HG02763 (cell line): ENCODE measurements around the gene UXT.
"Not testable (repeated sequence)": the region's sequence is repeated elsewhere in the genome, so short reads cannot be mapped to it uniquely, and the experiment has no call there.

ENCODE experiments used
- ATAC-seq: cut with Tn5 transposase; IDR thresholded peaks from one replicate; pipeline ENCODE4 v1.9.1; 2021; ENCODE audit warnings: mild to moderate bottlenecking, moderate library complexity; ENCODE audit not compliant: unreplicated experiment

The UXT gene

DNA sequence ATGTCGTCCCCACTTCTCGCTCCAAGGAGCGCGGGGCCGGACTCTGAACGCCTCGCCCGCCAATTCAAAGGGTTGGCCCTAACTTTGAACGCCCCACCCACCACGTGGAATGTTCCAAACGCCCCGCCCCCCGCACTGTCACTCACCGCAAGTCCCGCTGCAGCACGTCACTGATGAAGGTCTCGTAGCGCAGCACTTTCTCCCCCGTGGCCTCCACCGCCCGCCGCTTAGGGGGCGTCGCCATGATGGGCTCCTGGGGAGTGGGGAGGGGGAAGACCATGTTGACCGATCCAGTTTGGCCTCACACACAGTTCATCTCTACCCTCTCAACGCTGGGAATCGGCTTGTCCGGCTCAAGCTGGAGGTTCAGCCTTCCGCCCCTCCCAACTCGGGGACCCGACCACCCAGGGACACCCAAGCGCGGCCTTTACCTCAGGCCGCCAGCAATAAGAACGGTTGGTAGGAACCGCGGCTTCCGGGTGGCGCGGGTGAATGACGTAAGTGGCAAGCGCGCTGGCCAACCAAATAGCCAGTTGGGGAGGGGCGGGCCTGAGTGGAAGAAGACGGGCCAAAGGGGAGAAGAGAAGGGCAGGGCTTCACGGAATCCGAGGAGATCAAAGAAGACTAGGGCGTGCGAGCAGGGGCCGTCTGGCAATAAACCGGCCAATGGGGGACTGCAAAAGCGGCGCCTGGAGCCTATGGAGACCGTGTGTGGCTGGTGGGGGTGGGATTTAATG, at the start of gene UXT:
Gene UXT (minus strand): TSS at position 497 of the 737 bp plus-strand sequence. CDS start 253 bp downstream, at position 244.
- peak; percentile 75 for ATAC-seq

DNA sequence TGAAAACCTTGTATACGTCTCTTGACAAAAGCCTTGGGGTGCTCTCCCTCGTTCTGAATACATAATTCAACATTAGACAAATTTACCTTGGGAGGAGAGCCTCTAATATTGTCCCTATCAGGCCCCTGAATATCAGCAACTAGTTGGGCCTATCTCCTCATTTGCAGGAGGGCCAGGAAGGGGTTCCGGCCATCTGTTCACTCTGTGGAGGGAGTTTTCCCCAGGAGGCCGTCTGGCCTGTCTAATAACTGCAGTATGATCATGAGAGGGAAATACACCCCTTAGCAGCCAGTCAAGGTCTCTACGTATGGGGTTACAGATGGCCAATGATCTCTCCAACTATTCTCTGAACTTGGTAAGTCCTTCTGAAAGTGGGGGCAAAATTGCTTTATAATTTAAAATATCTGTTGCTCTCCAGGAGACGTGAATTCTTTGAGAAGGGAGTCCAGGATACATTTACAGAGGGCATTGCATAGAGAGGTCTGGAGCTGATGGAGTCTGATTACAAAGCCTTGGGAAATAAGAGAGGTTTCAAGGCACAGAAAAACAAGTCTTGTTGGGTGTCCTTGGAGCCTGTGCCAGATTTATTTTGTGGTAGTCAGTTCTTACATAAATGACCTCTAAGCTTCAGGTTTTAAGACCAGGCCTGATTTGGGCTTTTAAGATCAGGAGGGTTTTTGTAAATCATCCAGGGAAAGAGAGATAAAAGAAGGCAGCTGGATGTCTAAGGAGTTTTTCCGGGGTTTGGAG, 48.2 kb upstream of the UXT start:
- no peak for ATAC-seq

GRCh38 chrX:47706575-47706974, 47.6 kb upstream of the UXT start:
- ATAC-seq = no peak

DNA sequence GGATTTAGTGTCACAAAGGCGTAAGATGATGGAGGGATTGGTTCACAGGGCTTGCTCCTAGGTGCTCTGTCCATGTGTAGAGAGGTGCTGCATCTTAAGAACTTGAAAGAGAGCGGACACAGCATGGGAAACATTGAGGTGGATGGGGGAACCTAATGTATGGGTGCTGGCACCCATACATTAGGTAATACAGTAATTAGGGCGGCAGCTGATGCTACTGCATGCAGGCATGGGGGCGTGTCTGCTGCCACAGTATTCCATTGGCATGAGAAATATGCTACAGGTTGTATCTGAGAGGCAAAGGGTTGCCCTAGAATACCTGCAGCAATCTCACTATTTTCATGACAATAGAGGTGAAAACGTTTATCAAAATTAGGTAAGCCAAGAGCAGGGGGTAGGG, 45.8 kb upstream of the UXT start:
- no peak for ATAC-seq

DNA sequence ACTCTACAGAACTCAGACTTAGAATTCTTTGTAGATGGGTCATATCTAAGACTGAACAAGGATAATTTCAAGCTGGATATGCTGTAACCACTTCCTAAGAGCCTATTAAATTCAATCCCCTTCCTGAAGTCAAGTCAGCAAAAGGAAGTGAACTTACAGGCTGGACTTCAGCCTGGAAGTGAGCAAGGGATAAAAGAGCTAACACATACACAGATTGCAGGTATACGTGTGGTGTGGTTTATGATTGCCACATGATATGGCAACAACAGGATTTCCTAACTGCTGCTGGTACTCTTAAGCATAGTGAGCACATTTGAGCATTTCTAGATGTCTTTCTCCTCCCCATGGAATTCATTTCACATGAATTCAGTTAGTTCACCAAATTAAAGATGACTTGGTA, 38.2 kb upstream of the UXT start:
- ATAC-seq = no peak

DNA sequence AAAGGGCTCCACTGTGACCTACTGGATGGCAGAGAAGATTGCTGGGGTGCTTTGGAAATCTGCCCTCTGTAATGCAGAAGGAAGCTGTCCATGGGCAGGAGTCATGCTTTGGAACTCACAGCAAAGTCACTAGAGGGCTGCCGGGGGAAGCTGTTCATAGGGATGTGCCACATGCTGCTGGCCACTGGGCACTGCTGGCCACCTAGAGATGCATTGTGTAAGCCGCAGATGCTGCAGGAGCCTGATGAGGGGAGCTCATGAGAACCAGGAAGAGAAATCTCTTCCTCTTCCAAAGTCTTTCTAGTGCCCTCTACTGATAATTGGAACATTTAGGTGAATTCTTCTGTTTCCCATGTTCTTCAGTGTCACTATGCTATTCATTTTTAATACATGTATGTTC, 31.2 kb upstream of the UXT start:
- no peak for ATAC-seq

GRCh38 chrX:47687263-47687662, 28.3 kb upstream of the UXT start:
- no peak for ATAC-seq

GRCh38 chrX:47683829-47684205, 24.8 kb upstream of the UXT start:
- ATAC-seq = no peak

- ATAC-seq = no peak
Observed at GRCh38 chrX:47683184-47683828, 24.3 kb upstream of the UXT start.

DNA sequence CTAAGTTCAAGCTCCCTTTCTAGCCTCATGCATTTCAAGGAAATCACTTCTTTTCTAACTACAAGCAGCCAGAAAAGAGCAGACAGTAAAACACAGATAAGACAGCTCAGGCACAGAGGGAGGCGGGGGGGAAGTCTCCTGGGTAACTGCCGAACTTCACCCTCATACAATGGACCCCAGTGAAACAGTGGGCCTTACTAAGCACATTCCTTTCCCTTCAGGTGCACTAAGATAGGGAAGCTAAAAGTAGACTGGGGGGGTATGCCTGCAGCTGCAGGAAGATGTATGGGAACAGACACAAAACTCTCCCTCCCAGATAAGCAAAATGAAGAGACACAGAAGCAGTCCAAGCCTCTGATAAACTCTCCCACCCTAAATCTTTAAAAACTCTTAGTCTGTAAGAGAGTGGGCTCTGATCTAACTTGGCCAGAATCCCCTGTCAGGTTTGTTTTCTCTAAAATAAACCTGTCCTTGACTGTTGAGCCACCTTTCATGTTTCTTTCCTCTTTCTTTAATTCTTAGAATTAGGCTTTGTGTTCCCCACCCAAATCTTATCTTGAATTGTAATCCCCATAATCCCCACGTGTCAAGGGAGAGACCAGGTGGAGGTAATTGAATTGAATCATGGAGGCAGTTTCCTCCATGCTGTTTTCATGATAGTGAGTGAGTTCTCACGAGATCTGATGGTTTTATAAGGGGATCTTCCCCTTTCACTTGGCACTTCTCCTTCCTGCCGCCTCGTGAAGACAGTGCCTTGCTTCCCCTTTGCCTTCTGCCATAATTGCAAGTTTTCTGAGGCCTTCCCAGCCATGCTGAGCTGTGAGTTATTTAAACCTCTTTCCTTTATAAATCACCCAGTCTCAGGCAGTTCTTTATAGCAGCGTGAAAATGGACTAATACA, 17.2 kb upstream of the UXT start:
- ATAC-seq = not testable (repeated sequence)

GRCh38 chrX:47674776-47675175, 15.8 kb upstream of the UXT start:
- ATAC-seq = no peak

- not testable (repeated sequence) for ATAC-seq
Observed at GRCh38 chrX:47665797-47666196, 6.8 kb upstream of the UXT start.

DNA sequence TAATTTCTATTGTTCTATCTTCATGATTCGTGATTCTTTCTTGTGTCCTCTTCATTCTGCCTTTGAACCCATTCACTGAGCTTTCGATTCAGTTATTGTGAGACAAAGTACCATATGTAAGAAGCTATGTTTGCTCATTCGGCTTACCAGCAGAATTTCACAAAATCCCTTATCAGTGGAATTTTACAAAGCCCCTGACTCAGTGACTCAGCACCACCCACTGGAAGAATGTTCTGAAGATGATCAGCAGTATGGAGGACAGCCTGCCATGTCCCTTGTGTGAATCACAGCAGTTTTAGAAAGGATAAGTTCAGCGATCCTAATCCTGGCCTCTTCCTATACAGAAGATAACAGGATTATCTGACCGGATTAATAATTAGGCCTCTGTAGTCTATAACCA, 5.8 kb upstream of the UXT start:
- ATAC-seq = no peak

DNA sequence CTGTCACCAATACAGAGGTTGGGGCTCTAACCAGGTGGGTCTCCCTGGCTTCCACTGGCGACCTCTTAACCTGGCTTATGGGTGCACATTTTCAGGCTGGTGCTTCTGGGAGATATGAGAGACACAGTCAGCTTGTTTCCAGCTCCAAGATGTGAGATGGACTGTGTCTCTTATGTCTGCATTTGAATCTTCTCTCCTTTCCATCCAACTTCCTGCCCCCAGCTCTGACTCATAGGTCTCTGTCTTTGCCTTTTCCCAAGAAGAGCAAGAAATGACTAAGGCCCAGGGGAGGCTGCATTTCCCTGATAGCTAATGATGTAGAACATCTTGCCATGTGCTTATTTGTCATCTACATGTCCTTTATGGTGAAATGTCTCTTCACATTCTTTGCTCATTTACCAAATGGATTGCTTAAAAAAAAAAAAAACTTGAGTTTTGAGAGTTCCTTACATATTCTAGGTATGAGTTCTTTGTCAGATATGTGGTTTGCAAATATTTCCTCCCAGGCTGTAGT, 3.2 kb upstream of the UXT start:
- no peak for ATAC-seq

DNA sequence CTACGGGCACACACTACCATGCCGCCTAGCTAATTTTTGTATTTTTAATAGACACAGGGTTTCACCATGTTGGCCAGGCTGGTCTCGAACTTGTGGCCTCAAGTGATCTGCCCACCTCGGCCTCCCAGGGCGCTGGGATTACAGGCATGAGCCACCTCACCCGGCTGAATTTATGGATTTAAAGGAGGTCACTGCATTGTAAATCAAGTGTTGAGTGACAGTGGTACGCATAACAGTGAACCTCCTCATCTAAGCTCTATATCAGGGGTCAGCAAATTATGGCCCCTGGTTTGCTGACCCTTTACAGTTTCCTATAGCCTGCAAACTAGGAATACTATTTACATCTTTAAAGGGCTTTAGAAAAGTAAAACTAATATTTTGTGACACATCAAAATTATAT, 2.6 kb upstream of the UXT start:
- no peak for ATAC-seq

DNA sequence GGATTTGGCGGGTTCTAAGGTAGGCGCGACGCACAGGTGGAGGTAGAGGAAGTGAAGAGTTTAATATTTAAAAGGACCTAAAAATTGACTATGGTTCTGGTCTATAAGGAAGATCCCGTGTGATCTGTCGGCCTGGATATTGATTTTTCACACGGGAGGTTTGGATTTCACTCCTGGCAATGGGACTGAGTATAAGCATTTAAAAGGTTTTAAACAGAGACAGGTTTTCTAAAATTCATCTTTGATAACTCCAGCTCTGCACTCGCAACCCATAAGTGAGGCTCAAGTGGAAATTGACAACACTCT, 394 bp upstream of the UXT start:
- ATAC-seq = no peak

DNA sequence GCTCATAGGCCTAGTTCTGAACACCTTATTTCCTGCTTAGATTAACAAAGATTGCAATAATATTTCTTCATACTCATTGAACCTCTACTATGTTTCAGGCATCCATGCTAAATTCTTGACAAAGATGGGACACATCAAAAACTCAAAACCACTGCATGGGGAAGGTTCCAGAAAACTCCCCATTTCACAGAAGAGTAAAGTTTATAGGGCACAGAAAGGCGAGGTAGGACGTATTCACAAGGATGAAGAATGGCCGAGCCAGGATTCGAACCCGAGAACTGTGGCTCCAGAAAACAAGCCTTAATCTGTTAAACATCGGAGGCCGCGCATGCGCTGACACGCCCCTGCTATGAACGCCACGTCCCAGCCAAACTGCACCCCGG, 688 bp downstream of the UXT start:
- no peak for ATAC-seq

DNA sequence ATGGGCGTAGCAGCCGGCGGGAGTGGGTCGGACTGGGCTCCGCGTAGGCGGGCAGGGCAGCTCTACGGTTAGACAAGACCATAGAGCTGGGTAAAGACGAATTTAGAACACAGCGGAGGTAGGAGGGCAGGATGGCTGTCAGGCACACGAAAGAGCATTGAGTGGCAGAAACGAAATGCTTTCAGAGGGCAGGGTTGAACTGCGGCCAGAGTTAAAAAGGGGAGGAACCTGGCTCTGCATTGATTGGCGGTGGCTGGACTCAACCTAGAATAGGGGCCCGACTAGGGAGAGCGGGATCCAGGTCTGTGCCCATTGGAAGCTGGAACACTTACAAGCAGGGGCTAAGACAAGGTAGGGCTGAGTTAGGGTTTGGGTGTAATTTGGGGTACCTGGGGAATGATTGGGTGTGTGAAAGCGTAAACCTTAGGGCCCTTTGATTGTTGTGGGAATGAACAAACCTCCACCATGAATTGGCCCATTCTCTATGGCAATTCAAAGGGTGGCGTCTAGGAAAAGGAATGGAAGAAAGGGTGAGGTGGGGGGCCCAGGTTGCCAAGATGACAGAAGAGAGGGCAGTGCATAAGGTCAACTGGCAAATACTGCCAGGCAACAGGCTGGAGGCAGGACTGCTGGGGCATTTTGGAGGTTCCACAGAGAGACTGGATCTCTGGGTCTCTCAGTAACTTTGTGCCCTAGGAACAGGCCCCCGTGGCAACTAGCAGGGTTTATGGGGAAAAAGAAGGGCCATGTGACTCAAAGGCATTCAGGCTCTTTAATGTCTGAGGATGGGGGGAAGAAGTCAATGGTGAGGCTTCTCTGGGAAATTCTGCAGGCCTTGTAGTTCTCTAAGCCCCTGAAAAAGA, 7.7 kb downstream of the UXT start:
- no peak for ATAC-seq

- ATAC-seq = peak; percentile 92
Observed at GRCh38 chrX:47650164-47651042, 8.6 kb downstream of the UXT start, which contains the start of gene ELK1. TSS of gene ELK1 (minus strand) at chrX:47650563. CDS start at chrX:47641441, 9,122 bp downstream.
